ENCODE measurements around the gene GPR17. TPM values are rescaled to one million over a fixed set of nuclear protein-coding genes. Genes with fewer than 3 reads are reported as not detected.

The GPR17 gene
- total and polyA plus RNA-seq, 12 donors = 0.11 to 2.0 (median 0.35) TPM; not detected in 8

- Histone ChIP-seq H3K27ac (peak overlapping the region in 1 of 5 donors; percentile 60), H3K9me3 (replicated peaks in 1 of 3) (no peaks in the 10 kb centered on the region), H3K27me3 (no peaks in the 10 kb centered on the region), H3K36me3 (replicated peaks in 1 of 2) (no peaks in the 10 kb centered on the region), H3K4me3 (no peak overlapping the region), H3K4me1 (replicated peaks in 1 of 2) (peaks cover 0 to 4% of the 10 kb centered on the region in 2 donors)
- no peak for DNase-seq
- intact Hi-C loops (cut with DNase I) = no loop called here
- TF ChIP-seq CTCF (IDR thresholded peaks at IDR 0.05) = no peak
- TF ChIP-seq POLR2A (IDR thresholded peaks at IDR 0.05) = no peak
- WGBS, 4 donors = 72 to 92% (median 75%) methylated on average over 6 to 23 of the region's 23 CpGs
These were observed 7.4 kb upstream of the GPR17 start for GRCh38 chr2:127638361-127639110.

- H3K36me3 ChIP-seq (replicated peaks in 1 of 2) = no peaks in the 10 kb centered on the region
- H3K4me1 ChIP-seq (replicated peaks in 1 of 2) = peaks cover 0 to 4% of the 10 kb centered on the region in 2 donors
- intact Hi-C loops (cut with DNase I) = no loop called here
- no peak for DNase-seq
- no peak overlapping the region for H3K4me3 ChIP-seq
- no peak for TF ChIP-seq POLR2A (IDR thresholded peaks at IDR 0.05)
- TF ChIP-seq CTCF (IDR thresholded peaks at IDR 0.05) = no peak
- no peaks in the 10 kb centered on the region for H3K9me3 ChIP-seq (replicated peaks in 1 of 3)
- H3K27me3 ChIP-seq = no peaks in the 10 kb centered on the region
- H3K27ac ChIP-seq = no peak overlapping the region
- 85 to 94% (median 93%) methylated on average over 11 to 13 of the region's 13 CpGs for WGBS, 4 donors
These were observed 6.9 kb upstream of the GPR17 start for GRCh38 chr2:127639111-127639474.

GRCh38 chr2:127640082-127641072 is 5.6 kb upstream of the GPR17 start:
- intact Hi-C loops (cut with DNase I) = no loop called here

More at GRCh38 chr2:127640082-127641072, 5.6 kb upstream of the GPR17 start:
- Histone ChIP-seq H3K36me3 (replicated peaks in 1 of 2) (no peaks in the 10 kb centered on the region), H3K4me3 (no peak overlapping the region), H3K27me3 (no peaks in the 10 kb centered on the region), H3K27ac (no peak overlapping the region), H3K9me3 (replicated peaks in 1 of 3) (no peaks in the 10 kb centered on the region), H3K4me1 (replicated peaks in 1 of 2) (peaks cover 0 to 4% of the 10 kb centered on the region in 2 donors)
- no peak for DNase-seq
- 87 to 91% (median 88%) methylated on average over 11 to 25 of the region's 25 CpGs for whole genome bisulfite sequencing, 4 donors
- TF ChIP-seq CTCF (IDR thresholded peaks at IDR 0.05) = no peak
- TF ChIP-seq POLR2A (IDR thresholded peaks at IDR 0.05) = no peak

Measured in adrenal gland (tissue), 12 donors.